ENCODE data around the gene HSPH1.

DNA sequence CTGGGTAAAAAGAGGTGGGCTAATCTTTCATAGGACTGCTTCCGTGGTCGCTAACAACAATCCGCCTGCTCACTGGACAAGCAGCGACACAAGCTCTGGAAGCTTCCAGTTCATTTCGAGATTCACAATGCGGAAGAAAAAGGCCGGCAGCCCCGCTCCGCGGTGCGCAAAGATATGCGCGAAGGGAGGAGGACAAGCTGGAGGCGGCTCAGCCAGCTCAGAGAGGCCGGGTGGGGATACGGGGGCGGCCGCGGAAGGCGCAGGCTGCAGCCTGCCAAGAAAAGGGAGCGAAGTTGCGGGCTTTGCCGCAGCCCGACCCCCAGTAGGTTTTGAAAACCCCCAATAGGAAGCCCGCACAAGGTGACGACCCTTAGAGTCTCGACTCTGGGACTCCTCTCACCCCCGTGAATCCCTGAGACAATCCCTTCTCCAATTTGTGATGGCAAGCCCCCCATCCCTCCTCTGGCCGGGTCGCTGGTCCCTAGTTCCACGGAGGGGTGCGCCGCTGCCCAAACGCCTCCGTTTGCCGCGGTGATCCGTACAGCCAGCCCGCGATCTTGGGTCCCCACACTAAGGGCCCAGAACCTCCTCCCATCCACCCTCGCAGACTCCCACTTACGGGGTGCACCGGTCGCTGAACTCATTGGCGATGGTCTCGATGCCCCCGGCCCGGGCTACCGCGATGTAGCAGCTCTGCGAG is 697 bp downstream of the HSPH1 start:
- TF ChIP-seq CTCF (IDR thresholded peaks at IDR 0.05; ENCODE audit: poor library complexity, severe bottlenecking) (no peak), RAD21 (conservative IDR thresholded peaks at IDR 0.05) (peak; percentile 56), TAF1 (IDR thresholded peaks at IDR 0.05; ENCODE audit: low read depth) (no peak)
- TF ChIP-seq, protein P1, sequence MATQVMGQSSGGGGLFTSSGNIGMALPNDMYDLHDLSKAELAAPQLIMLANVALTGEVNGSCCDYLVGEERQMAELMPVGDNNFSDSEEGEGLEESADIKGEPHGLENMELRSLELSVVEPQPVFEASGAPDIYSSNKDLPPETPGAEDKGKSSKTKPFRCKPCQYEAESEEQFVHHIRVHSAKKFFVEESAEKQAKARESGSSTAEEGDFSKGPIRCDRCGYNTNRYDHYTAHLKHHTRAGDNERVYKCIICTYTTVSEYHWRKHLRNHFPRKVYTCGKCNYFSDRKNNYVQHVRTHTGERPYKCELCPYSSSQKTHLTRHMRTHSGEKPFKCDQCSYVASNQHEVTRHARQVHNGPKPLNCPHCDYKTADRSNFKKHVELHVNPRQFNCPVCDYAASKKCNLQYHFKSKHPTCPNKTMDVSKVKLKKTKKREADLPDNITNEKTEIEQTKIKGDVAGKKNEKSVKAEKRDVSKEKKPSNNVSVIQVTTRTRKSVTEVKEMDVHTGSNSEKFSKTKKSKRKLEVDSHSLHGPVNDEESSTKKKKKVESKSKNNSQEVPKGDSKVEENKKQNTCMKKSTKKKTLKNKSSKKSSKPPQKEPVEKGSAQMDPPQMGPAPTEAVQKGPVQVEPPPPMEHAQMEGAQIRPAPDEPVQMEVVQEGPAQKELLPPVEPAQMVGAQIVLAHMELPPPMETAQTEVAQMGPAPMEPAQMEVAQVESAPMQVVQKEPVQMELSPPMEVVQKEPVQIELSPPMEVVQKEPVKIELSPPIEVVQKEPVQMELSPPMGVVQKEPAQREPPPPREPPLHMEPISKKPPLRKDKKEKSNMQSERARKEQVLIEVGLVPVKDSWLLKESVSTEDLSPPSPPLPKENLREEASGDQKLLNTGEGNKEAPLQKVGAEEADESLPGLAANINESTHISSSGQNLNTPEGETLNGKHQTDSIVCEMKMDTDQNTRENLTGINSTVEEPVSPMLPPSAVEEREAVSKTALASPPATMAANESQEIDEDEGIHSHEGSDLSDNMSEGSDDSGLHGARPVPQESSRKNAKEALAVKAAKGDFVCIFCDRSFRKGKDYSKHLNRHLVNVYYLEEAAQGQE (IDR thresholded peaks at IDR 0.05; ENCODE audit: borderline replicate concordance) = no peak

All from neural cell (in vitro differentiated cells).